TTC549 (cell line): ENCODE results near the gene STOML3.
"Not testable (repeated sequence)": the region's sequence is repeated elsewhere in the genome, so short reads cannot be mapped to it uniquely, and the experiment has no call there.

Experiments
- FAIRE-seq: peaks from 2 replicates; lab custom pipeline; 2012; peaks lifted over from hg19 to GRCh38; lab: Jason Lieb, UNC

STOML3 gene, protein sequence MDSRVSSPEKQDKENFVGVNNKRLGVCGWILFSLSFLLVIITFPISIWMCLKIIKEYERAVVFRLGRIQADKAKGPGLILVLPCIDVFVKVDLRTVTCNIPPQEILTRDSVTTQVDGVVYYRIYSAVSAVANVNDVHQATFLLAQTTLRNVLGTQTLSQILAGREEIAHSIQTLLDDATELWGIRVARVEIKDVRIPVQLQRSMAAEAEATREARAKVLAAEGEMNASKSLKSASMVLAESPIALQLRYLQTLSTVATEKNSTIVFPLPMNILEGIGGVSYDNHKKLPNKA

DNA sequence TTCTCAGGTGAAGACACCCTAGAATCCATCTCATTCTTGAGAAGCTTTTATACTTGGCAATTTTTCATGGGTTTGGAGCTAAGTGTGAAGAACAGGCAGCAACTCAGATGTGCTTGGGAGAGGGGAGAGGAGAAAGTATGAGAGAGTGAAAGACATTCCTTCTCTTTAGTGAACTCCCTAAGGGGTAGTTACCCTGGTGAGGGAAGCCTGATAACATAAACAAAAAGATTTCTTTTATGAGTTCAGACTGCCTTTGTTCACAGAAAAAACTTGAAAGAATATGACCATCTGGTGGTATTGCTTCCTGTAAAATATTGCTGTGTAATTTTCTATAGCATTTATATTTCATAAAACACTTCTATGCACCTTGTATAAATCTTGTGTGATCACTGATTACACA lies at the start of gene STOML3:
Gene STOML3, minus strand, starts transcription at position 139 of the 400 bp plus-strand sequence. Its CDS starts 110 bp downstream, at position 29.
- no peak for FAIRE-seq

- FAIRE-seq, result no peak
Measured at GRCh38 chr13:39040206-39040605, 49.6 kb upstream of the STOML3 start.

- no peak for FAIRE-seq
Measured at GRCh38 chr13:39039041-39039440, 48.4 kb upstream of the STOML3 start.

- FAIRE-seq, result no peak
Measured at GRCh38 chr13:39038569-39039030, 48.0 kb upstream of the STOML3 start.

DNA sequence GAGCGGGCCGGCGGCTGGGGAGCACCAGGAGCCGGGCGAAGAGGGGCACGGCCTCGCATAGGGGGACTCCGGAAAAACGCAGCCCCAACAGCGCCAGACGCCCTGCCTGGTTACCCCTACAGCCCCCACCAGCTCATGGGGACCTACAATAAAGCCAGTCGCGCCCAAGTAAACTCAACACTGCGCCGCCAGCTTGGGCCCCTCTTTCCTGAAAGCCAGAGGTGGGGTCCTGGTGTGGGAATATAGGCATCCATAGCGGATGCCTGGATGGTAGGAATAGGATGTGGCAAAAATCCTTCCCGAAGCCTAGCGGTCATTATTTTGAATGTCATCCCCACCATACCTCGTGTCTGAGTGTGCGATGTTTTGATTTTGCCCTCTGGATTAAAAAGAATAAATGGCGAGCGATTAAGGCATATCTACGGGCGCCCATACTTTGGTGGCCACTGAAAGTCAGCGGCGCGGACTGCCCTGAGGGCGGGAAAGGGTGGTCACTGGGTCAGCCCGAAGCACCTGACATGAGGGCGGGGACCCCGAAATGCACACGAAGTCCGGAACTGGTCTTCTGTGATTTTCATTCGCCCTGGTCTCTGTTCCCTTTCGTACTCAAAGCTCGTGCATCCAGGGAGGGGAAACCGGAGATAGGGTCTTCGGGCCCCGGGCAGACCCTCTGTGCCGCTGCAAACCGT lies 47.4 kb upstream of the STOML3 start, which contains the start of the genes NHLRC3 and PROSER1:
Gene NHLRC3, plus strand, starts transcription at position 577 of the 689 bp plus-strand sequence. CDS start 184 bp downstream, outside the sequence.
Gene PROSER1, minus strand, starts transcription at position 210 of the 689 bp plus-strand sequence. CDS start 847 bp downstream, outside the sequence.
- FAIRE-seq, result no peak

DNA sequence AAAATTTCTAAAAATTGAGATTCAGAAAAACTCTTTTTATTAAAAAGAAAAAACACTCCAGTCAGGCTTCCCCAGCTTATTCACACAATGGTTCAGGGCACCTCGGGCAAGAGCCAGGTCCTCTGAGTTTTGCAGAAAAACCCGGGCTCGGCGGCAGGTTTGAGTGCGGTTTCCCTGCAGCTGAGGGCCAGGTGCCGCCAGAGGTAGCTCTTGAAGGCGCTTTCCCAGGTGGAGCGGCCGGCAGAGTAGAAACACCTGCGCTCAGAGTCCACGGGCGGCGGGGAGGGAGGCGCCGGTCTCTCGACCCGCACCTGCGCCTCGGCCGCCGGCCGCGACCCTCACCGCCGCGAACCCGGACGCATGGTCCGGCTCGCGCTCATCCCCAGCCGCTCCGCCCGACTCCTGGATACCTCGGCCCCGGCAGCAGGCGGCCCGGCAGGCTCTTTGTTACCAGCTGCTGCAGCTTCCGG lies 46.8 kb upstream of the STOML3 start:
- FAIRE-seq, result no peak

DNA sequence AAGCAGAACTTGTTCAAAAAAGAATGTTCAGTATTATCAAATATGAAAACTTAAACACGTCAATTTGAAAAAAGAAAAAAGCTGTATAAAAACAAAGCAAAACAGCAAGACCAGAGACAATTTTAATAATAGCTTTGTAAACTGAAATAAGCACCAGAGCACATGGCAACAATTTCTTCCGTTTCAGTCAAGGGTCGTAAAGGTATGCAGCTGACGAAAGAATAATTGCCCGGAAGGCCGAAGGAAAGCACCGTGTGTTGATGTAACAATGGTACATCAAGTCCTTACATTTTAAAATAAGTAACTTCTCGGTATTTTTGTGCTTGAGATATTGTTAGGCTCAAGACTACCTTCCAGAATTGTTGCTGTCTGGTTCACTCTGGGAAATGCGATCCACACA lies 45.6 kb upstream of the STOML3 start:
- FAIRE-seq, result no peak

GRCh38 chr13:39035799-39036198 lies 45.2 kb upstream of the STOML3 start:
- FAIRE-seq, result no peak

GRCh38 chr13:39035204-39035603 lies 44.6 kb upstream of the STOML3 start:
- no peak for FAIRE-seq

GRCh38 chr13:39034085-39034484 lies 43.5 kb upstream of the STOML3 start:
- no peak for FAIRE-seq

DNA sequence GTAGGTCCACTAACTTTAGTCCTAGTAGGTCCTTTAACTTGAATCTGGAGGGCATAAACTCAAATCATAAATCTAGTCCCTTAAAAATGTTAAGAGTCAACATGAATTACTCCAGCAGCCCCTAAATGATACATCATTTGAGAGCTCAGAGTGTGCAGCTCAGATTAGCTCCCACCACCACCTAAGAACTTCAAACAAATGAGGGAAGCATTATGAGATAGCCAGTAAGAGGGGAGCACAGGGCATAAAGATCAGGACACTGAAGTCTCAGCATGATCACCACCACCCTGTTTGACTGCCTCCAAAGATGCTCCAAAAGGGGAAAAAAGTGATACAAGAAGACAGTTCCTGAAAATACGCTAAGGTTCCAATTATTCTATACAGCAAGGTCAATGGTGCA lies 41.5 kb upstream of the STOML3 start:
- FAIRE-seq, result no peak

DNA sequence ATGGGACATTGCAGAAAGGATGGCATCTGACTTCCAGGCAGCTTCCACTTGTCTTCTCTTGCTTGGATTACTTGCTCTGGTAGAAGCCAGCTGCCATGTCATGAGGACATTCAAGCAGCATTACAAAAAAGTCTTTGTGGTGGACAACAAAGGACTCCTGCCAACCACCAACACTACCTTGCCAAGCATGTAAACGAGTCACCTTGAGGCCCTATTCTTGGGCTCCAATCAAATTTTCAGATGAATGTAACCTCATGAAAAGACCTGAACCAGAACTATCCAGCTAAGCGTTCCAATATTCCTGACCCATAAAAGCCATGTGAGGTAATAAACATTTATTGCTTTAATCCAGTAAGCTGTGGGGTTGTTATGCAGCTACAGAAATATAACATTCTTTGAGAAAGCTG lies 34.8 kb upstream of the STOML3 start:
- FAIRE-seq, result no peak

GRCh38 chr13:39023761-39024160 lies 33.1 kb upstream of the STOML3 start:
- FAIRE-seq, result no peak

GRCh38 chr13:39023316-39023715 lies 32.7 kb upstream of the STOML3 start:
- no peak for FAIRE-seq

GRCh38 chr13:39020853-39021462 lies 30.3 kb upstream of the STOML3 start:
- FAIRE-seq, result no peak

- FAIRE-seq, result no peak
Measured at GRCh38 chr13:39016787-39017186, 26.2 kb upstream of the STOML3 start.

- FAIRE-seq, result no peak
Measured at GRCh38 chr13:39016087-39016486, 25.5 kb upstream of the STOML3 start.

GRCh38 chr13:39013462-39013861 lies 22.8 kb upstream of the STOML3 start:
- no peak for FAIRE-seq

GRCh38 chr13:39012608-39013007 lies 22.0 kb upstream of the STOML3 start:
- no peak for FAIRE-seq

DNA sequence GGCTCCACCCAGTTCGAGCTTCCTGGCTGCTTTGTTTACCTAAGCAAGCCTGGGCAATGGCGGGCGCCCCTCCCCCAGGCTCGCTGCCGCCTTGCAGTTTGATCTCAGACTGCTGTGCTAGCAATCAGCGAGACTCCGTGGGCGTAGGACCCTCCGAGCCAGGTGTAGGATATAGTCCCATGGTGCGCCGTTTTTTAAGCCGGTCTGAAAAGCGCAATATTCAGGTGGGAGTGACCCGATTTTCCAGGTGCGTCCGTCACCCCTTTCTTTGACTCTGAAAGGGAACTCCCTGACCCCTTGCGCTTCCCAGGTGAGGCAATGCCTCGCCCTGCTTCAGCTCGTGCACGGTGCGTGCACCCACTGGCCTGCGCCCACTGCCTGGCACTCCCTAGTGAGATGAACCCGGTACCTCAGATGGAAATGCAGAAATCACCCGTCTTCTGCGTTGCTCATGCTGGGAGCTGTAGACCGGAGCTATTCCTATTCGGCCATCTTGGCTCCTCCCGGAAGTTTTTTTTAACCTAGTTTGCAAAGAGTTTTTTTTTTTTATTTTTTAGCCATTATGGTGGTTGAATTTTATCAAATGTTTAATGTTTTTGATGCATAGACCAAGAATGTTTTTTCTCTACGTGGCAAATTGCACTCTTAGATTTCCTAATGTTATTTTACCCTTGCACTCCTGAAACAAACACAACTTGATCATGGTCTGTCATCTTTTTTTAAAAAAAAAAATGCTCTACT lies 15.9 kb upstream of the STOML3 start:
- FAIRE-seq, result not testable (repeated sequence)

- FAIRE-seq, result no peak
Measured at GRCh38 chr13:38998739-38999138, 8.1 kb upstream of the STOML3 start.

- no peak for FAIRE-seq
Measured at GRCh38 chr13:38993381-38993780, 2.8 kb upstream of the STOML3 start.
